Calu3 (cell line): ENCODE results near the gene PCGF5. TPM values are rescaled to one million over a fixed set of nuclear protein-coding genes. Genes with fewer than 3 reads are reported as not detected.

Experiments
- BruUV-seq: library from RNA; stranded (reverse); fragments of 400-500 nt; replicated peaks from 2 replicates; lab custom pipeline; 2021; lab: Mats Ljungman, UMichigan
- CTCF ChIA-PET: fragments of 300-600 bp; sonication (Branson Sonifier 250); formaldehyde crosslinking; loops from one replicate; lab custom pipeline; 2022; ENCODE audit warnings: antibody characterized with exemption; lab: Charles Lee
- DNase-seq: peaks from one replicate; pipeline ENCODE4 v3.0.0; 2022
- H3K27ac Mint-ChIP-seq: one replicate; pipeline ENCODE4 v1.8.0; 2022; ENCODE audit warnings: mixed read lengths; ENCODE audit not compliant: unreplicated experiment
- H3K27me3 Mint-ChIP-seq: one replicate; pipeline ENCODE4 v1.8.0; 2022; ENCODE audit warnings: mixed read lengths; ENCODE audit not compliant: unreplicated experiment
- H3K36me3 Mint-ChIP-seq: one replicate; pipeline ENCODE4 v1.8.0; 2022; ENCODE audit warnings: mild to moderate bottlenecking, moderate library complexity, mixed read lengths; ENCODE audit not compliant: insufficient read depth, unreplicated experiment
- H3K4me1 Mint-ChIP-seq: one replicate; pipeline ENCODE4 v1.8.0; 2022; ENCODE audit warnings: mild to moderate bottlenecking, low read depth, mixed read lengths; ENCODE audit not compliant: unreplicated experiment
- H3K4me3 Mint-ChIP-seq: one replicate; pipeline ENCODE4 v1.8.0; 2022; ENCODE audit warnings: mild to moderate bottlenecking, low read depth, moderate library complexity, mixed read lengths; ENCODE audit not compliant: unreplicated experiment
- H3K9me3 Mint-ChIP-seq: one replicate; pipeline ENCODE4 v1.8.0; 2022; ENCODE audit warnings: low read depth, mixed read lengths; ENCODE audit not compliant: unreplicated experiment
- intact Hi-C: fragments of 100-400 bp; cut with micrococcal nuclease; formaldehyde crosslinking; loops from one replicate; pipeline ENCODE4 v1.10.0; 2022; ENCODE audit not compliant: unreplicated experiment
- total RNA-seq: library from RNA; stranded (reverse); gene quantifications from 2 replicates; pipeline ENCODE4 v1.2.3, GENCODE V29; 2022
- TF ChIP-seq, protein P1 (sequence below): fragments of 200-600 bp; IDR thresholded peaks from one replicate; pipeline ENCODE4 v1.8.0; 2022; ENCODE audit warnings: antibody characterized with exemption; ENCODE audit not compliant: unreplicated experiment

The PCGF5 gene
- total RNA-seq, 1 experiment from 2014 or later, result 19.5 TPM

DNA sequence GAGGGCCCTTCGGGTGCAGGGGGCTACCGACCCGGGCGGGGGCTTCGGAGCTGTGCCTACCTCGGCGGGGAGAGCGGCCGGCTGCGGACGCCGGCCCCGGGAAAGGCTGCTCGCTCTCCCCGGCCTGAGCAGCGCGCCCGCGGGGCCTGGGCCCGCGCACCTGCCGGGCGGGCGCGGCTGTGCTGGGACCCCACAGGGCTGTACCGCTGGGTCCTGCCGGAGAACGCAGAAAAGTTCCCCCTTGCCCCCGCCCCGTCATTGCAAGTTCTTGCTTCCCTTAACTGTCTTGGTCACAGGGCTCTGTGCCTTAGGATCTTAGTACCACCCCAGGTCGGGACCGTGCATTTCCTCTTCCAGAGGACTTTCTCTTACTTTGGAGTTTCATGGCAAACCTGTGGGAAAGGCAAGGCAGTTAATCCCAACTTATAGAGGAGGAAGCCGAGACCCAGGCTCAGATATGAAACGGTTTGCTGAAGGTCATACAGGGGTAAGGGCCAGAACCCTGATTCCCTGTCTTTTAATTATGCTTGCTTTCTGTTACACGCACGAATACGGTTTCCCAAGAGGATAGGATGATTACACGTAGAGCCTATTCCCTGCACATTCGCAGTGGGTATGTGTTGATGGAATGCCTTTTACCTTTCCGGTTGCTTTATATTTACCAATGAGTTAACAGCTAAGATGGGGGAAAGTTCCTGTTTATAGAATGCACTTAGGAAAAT, 652 bp downstream of the PCGF5 start:
- CTCF ChIA-PET, result no interaction called here
- Mint-ChIP-seq H3K9me3 (no peaks in the 10 kb centered on the region), H3K4me3 (peak overlapping the region; percentile 80), H3K4me1 (peaks cover 17% of the 10 kb centered on the region), H3K27ac (peak overlapping the region; percentile 86), H3K36me3 (peaks cover 15% of the 10 kb centered on the region), H3K27me3 (no peaks in the 10 kb centered on the region)
- BruUV-seq, result TSS peak; percentile 35
- no peak for DNase-seq
- intact Hi-C loops, result no loop called here
- TF ChIP-seq, protein P1, sequence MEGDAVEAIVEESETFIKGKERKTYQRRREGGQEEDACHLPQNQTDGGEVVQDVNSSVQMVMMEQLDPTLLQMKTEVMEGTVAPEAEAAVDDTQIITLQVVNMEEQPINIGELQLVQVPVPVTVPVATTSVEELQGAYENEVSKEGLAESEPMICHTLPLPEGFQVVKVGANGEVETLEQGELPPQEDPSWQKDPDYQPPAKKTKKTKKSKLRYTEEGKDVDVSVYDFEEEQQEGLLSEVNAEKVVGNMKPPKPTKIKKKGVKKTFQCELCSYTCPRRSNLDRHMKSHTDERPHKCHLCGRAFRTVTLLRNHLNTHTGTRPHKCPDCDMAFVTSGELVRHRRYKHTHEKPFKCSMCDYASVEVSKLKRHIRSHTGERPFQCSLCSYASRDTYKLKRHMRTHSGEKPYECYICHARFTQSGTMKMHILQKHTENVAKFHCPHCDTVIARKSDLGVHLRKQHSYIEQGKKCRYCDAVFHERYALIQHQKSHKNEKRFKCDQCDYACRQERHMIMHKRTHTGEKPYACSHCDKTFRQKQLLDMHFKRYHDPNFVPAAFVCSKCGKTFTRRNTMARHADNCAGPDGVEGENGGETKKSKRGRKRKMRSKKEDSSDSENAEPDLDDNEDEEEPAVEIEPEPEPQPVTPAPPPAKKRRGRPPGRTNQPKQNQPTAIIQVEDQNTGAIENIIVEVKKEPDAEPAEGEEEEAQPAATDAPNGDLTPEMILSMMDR, result no peak

DNA sequence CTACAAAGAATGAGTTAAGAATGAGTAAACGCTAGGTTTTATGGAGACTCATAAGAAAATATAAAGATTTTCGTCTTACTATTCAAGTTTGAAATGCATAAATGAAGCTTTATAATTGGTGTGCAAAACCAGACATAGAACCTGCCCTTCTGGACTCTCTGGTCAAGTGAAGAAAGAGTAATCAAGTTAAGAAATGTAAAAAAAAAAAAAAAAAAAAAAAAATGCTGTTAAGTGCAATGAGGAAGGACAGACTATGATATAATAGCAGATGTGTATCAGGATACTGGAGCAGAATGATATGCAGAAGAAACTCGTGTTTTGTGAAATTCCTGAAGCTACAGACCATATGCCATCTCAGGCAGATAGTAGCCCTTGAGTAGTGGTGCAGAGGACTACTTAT, 5.6 kb downstream of the PCGF5 start:
- no peaks in the 10 kb centered on the region for H3K27me3 Mint-ChIP-seq
- intact Hi-C loops, result no loop called here
- CTCF ChIA-PET, result interaction anchor here (0.6 kb wide), 2 partner anchors 27 to 86 kb away, joined by 3 to 5 read pairs; no protein-coding TSS in a partner anchor

DNA sequence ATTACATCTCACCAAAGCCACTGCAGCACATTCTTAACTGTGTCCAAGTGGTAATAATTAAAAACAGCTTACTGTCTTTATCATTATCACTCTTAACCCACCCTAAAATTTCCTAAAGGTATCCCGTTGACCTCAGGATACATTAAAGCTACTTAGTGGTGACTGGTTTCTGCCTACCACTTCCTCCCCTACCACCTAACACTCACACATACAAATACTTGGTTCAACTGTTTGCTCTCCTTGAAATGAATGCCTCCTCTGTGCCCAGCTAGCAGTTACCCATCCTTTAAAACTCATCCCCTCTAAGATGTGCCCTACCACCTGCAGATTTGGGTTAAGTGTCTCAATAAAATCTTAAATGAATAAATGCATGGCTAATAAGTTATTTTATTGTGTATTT, 7.1 kb downstream of the PCGF5 start:
- CTCF ChIA-PET, result no interaction called here
- Mint-ChIP-seq H3K27me3 (no peaks in the 10 kb centered on the region), H3K9me3 (no peaks in the 10 kb centered on the region), H3K4me1 (peaks cover 4% of the 10 kb centered on the region), H3K4me3 (no peak overlapping the region), H3K36me3 (peaks cover 6% of the 10 kb centered on the region), H3K27ac (no peak overlapping the region)
- TF ChIP-seq, protein P1, result no peak
- intact Hi-C loops, result no loop called here
- DNase-seq, result no peak
- BruUV-seq, result no TSS peak

More for the DNA sequence above, 5.6 kb downstream of the PCGF5 start:
- no peak for DNase-seq
- TF ChIP-seq, protein P1, result no peak
- H3K27ac Mint-ChIP-seq, result no peak overlapping the region
- H3K36me3 Mint-ChIP-seq, result peaks cover 10% of the 10 kb centered on the region
- no peaks in the 10 kb centered on the region for H3K9me3 Mint-ChIP-seq
- no peak overlapping the region for H3K4me3 Mint-ChIP-seq
- no TSS peak for BruUV-seq
- peaks cover 17% of the 10 kb centered on the region for H3K4me1 Mint-ChIP-seq

DNA sequence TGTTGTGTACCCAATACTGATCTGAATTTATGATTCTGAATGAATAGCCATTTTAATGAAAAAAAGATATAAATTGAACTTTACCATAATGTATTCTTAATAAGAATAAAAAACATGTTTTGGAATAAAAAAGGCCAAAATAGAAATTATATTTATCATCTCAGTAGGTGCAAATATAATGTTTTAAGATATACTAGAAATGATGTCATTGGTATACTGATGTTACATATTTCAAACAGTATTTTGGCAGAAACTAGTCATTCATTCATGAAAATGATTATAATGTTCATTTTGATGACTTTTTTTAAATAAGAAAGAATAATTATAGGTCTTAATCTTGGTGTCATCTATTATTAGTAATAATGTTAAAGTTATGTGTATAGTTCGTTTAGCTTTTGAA, 9.2 kb downstream of the PCGF5 start:
- Mint-ChIP-seq H3K27ac (no peak overlapping the region), H3K27me3 (no peaks in the 10 kb centered on the region), H3K4me3 (no peak overlapping the region), H3K4me1 (no peaks in the 10 kb centered on the region), H3K36me3 (peaks cover 6% of the 10 kb centered on the region), H3K9me3 (no peaks in the 10 kb centered on the region)
- CTCF ChIA-PET, result no interaction called here
- no peak for DNase-seq
- intact Hi-C loops, result no loop called here
- TF ChIP-seq, protein P1, result no peak
- no TSS peak for BruUV-seq
